Smooth muscle cell (in vitro differentiated cells): Measurements from ENCODE around the gene ADGRG6. TPM values are rescaled to one million over a fixed set of nuclear protein-coding genes. Genes with fewer than 3 reads are reported as not detected.
"Not testable (repeated sequence)": the region's sequence is repeated elsewhere in the genome, so short reads cannot be mapped to it uniquely, and the experiment has no call there.

Source experiments
- DNase-seq: peaks from one replicate; lab custom pipeline; 2025; ENCODE audit not compliant: unreplicated experiment; lab: John Stamatoyannopoulos, UW
- H2AFZ ChIP-seq: fragments of 200-600 bp; sonication (generic); 2 replicates; pipeline ENCODE4 v1.6.0; 2016; ENCODE audit warnings: antibody characterized with exemption, low read depth, mild to moderate bottlenecking
- H3F3A ChIP-seq: fragments of 200-600 bp; sonication (generic); 2 replicates; pipeline ENCODE4 v1.6.0; 2017; ENCODE audit warnings: antibody characterized with exemption, low read depth
- H3K27ac ChIP-seq: fragments of 200-600 bp; sonication (generic); 2 replicates; pipeline ENCODE4 v1.5.1; 2016; ENCODE audit warnings: low read depth, mild to moderate bottlenecking
- H3K27me3 ChIP-seq: fragments of 200-600 bp; sonication (generic); 2 replicates; pipeline ENCODE4 v1.6.1; 2016; ENCODE audit warnings: low read depth, mild to moderate bottlenecking
- H3K36me3 ChIP-seq: fragments of 200-600 bp; sonication (generic); 2 replicates; pipeline ENCODE4 v1.5.1; 2016; ENCODE audit warnings: low read depth
- H3K4me1 ChIP-seq: fragments of 200-600 bp; sonication (generic); 2 replicates; pipeline ENCODE4 v1.5.1; 2016; ENCODE audit warnings: low read depth
- H3K4me2 ChIP-seq: fragments of 200-600 bp; sonication (generic); 2 replicates; pipeline ENCODE4 v1.6.0; 2016; ENCODE audit warnings: mild to moderate bottlenecking
- H3K4me3 ChIP-seq: fragments of 200-600 bp; sonication (generic); 2 replicates; pipeline ENCODE4 v1.5.1; 2016; ENCODE audit warnings: mild to moderate bottlenecking
- H3K79me2 ChIP-seq: fragments of 200-600 bp; sonication (generic); 2 replicates; pipeline ENCODE4 v1.6.0; 2016; ENCODE audit warnings: low read depth, mild to moderate bottlenecking
- H3K9ac ChIP-seq: fragments of 200-600 bp; sonication (generic); 2 replicates; pipeline ENCODE4 v1.6.0; 2016; ENCODE audit warnings: low read depth
- H3K9me3 ChIP-seq: fragments of 200-600 bp; sonication (generic); replicated peaks from 2 replicates; pipeline ENCODE4 v1.5.1; 2016; ENCODE audit warnings: low read depth
- H4K20me1 ChIP-seq: fragments of 200-600 bp; sonication (generic); 2 replicates; pipeline ENCODE4 v1.6.0; 2016; ENCODE audit warnings: low read depth
- CTCF ChIP-seq: fragments of 200-600 bp; sonication (generic); IDR thresholded peaks from 2 replicates; pipeline ENCODE4 v1.5.1; 2017; ENCODE audit warnings: borderline replicate concordance, mild to moderate bottlenecking, antibody characterized with exemption; ENCODE audit not compliant: insufficient read depth, poor library complexity, severe bottlenecking
- WGBS: methylation state at CpG from one replicate; pipeline ENCODE4 v1.1.7; 2016; ENCODE audit warnings: low lambda C conversion rate; 5-methylcytosine and 5-hydroxymethylcytosine counted together
- polyA plus RNA-seq: library from polyadenylated mRNA; unstranded; fragments of >200 nt; fragmentation: Nextera tagmentation; extraction: Ambion mirVana; gene quantifications from 2 replicates; pipeline ENCODE4 v1.2.1, GENCODE V29; 2016
- total RNA-seq: library from RNA; depleted of rRNA; stranded (reverse); fragments of >200 nt; gene quantifications from 2 replicates; pipeline ENCODE4 v1.2.3, GENCODE V29; 2014

ADGRG6 gene
- total and polyA plus RNA-seq, 2 experiments from 2014 or later, result 0.77 to 14.2 TPM

GRCh38 chr6:142342986-142343385, 41.2 kb downstream of the ADGRG6 start:
- Histone ChIP-seq H3K4me3 (no peak overlapping the region), H2AFZ (no peak overlapping the region), H4K20me1 (no peaks in the 10 kb centered on the region), H3K4me2 (no peak overlapping the region), H3K27ac (no peak overlapping the region), H3F3A (no peaks in the 10 kb centered on the region), H3K4me1 (no peaks in the 10 kb centered on the region), H3K27me3 (no peaks in the 10 kb centered on the region), H3K9me3 (no peaks in the 10 kb centered on the region), H3K9ac (no peak overlapping the region), H3K79me2 (no peaks in the 10 kb centered on the region), H3K36me3 (no peaks in the 10 kb centered on the region)
- TF ChIP-seq CTCF, result no peak
- no peak for DNase-seq

- H2AFZ ChIP-seq, result peak overlapping the region; percentile 25
- H3K36me3 ChIP-seq, result no peaks in the 10 kb centered on the region
- H3K4me2 ChIP-seq, result no peak overlapping the region
- no peak overlapping the region for H3K4me3 ChIP-seq
- no peaks in the 10 kb centered on the region for H4K20me1 ChIP-seq
- H3K27ac ChIP-seq, result no peak overlapping the region
- WGBS, result 96% methylated on average over 1 of the region's 1 CpG
- no peaks in the 10 kb centered on the region for H3K4me1 ChIP-seq
- H3K9ac ChIP-seq, result no peak overlapping the region
- no peaks in the 10 kb centered on the region for H3K27me3 ChIP-seq
- H3K79me2 ChIP-seq, result no peaks in the 10 kb centered on the region
- H3F3A ChIP-seq, result no peaks in the 10 kb centered on the region
- no peak for DNase-seq
- no peak for TF ChIP-seq CTCF
- H3K9me3 ChIP-seq, result no peaks in the 10 kb centered on the region
Observed at GRCh38 chr6:142343938-142344337, 42.1 kb downstream of the ADGRG6 start.

GRCh38 chr6:142345261-142345660, 43.5 kb downstream of the ADGRG6 start:
- peak overlapping the region; percentile 13 for H2AFZ ChIP-seq
- no peaks in the 10 kb centered on the region for H3K27me3 ChIP-seq
- no peaks in the 10 kb centered on the region for H3F3A ChIP-seq
- H4K20me1 ChIP-seq, result no peaks in the 10 kb centered on the region
- H3K4me1 ChIP-seq, result no peaks in the 10 kb centered on the region
- WGBS, result 97% methylated on average over 1 of the region's 1 CpG
- no peak overlapping the region for H3K9ac ChIP-seq
- H3K27ac ChIP-seq, result no peak overlapping the region
- no peak for TF ChIP-seq CTCF
- no peaks in the 10 kb centered on the region for H3K79me2 ChIP-seq
- no peaks in the 10 kb centered on the region for H3K9me3 ChIP-seq
- no peak for DNase-seq
- H3K4me2 ChIP-seq, result no peak overlapping the region
- H3K36me3 ChIP-seq, result no peaks in the 10 kb centered on the region
- no peak overlapping the region for H3K4me3 ChIP-seq

GRCh38 chr6:142346166-142346565, 44.4 kb downstream of the ADGRG6 start:
- H3K27ac ChIP-seq, H4K20me1 ChIP-seq, DNase-seq, H3K36me3 ChIP-seq, H3K9ac ChIP-seq, H3K4me3 ChIP-seq, H3K9me3 ChIP-seq, H3F3A ChIP-seq, H3K79me2 ChIP-seq, H3K4me1 ChIP-seq, H2AFZ ChIP-seq, H3K27me3 ChIP-seq, H3K4me2 ChIP-seq: not testable (repeated sequence)
- WGBS, result 96% methylated on average over 3 of the region's 3 CpGs
